IMR-90 (cell line): ENCODE results near the gene LGI2. TPM values are rescaled to one million over a fixed set of nuclear protein-coding genes. Genes with fewer than 3 reads are reported as not detected.

Experiments
- ATAC-seq: fragments of 200-7000 bp; cut with Tn5 transposase; 2 replicates; pipeline ENCODE4 v1.9.1; 2020; ENCODE audit warnings: low read depth, mild to moderate bottlenecking, moderate library complexity
- BruUV-seq: library from RNA; stranded (reverse); fragments of 400-500 nt; replicated peaks from 2 replicates; lab custom pipeline; 2021; lab: Mats Ljungman, UMichigan
- CTCF ChIA-PET: fragments of 300-600 bp; formaldehyde crosslinking; extraction: SDS; loops from one replicate; lab custom pipeline; 2021; ENCODE audit warnings: antibody characterized with exemption; lab: Yijun Ruan, JAX
- POLR2A ChIA-PET: fragments of 300-600 bp; sonication (Branson Sonifier 250); formaldehyde crosslinking; loops from one replicate; lab custom pipeline; 2022; ENCODE audit warnings: antibody characterized with exemption; ENCODE audit not compliant: unreplicated experiment; lab: Charles Lee
- DNase-seq: peaks from one replicate; pipeline ENCODE4 v3.0.0; 2013
- H2AFZ ChIP-seq: replicated peaks from 2 replicates; pipeline ENCODE3; 2013; ENCODE audit warnings: low read length, mild to moderate bottlenecking; ENCODE audit not compliant: poor library complexity
- H2AK5ac ChIP-seq: 2 replicates; pipeline ENCODE4 v1.6.1; 2013; ENCODE audit warnings: low read depth, low read length, inconsistent platforms
- H2AK9ac ChIP-seq: replicated peaks from 2 replicates; pipeline ENCODE3; 2013; ENCODE audit warnings: mild to moderate bottlenecking, low read depth, low read length, moderate library complexity; ENCODE audit not compliant: poor library complexity
- H2BK120ac ChIP-seq: 2 replicates; pipeline ENCODE4 v1.6.1; 2013; ENCODE audit warnings: low read depth, low read length, inconsistent platforms
- H2BK15ac ChIP-seq: 3 replicates; pipeline ENCODE4 v1.6.1; 2013; ENCODE audit warnings: low read depth, low read length, inconsistent platforms
- H2BK20ac ChIP-seq: 2 replicates; pipeline ENCODE4 v1.6.1; 2013; ENCODE audit warnings: low read depth, mild to moderate bottlenecking, inconsistent platforms, low read length, moderate library complexity
- H2BK5ac ChIP-seq: 2 replicates; pipeline ENCODE4 v1.6.1; 2013; ENCODE audit warnings: mild to moderate bottlenecking, low read depth, low read length, inconsistent platforms; ENCODE audit not compliant: poor library complexity, severe bottlenecking
- H3K14ac ChIP-seq: replicated peaks from 2 replicates; pipeline ENCODE4 v1.6.1; 2013; ENCODE audit warnings: low read depth, low read length, inconsistent platforms
- H3K18ac ChIP-seq: 2 replicates; pipeline ENCODE4 v1.6.1; 2013; ENCODE audit warnings: low read depth, low read length, control low read depth
- H3K23ac ChIP-seq: 2 replicates; pipeline ENCODE4 v1.6.1; 2013; ENCODE audit warnings: low read depth, low read length, inconsistent platforms
- H3K27ac ChIP-seq: 2 replicates; pipeline ENCODE4 v1.5.1; 2013; ENCODE audit warnings: mild to moderate bottlenecking, control low read depth, low read length; ENCODE audit not compliant: insufficient read depth
- H3K27me3 ChIP-seq: 2 replicates; pipeline ENCODE4 v1.6.1; 2013; ENCODE audit warnings: low read length; ENCODE audit not compliant: control insufficient read depth, insufficient read depth
- H3K36me3 ChIP-seq: 2 replicates; pipeline ENCODE4 v1.6.1; 2013; ENCODE audit warnings: low read length, mixed read lengths; ENCODE audit not compliant: control insufficient read depth, insufficient read depth
- H3K4ac ChIP-seq: 2 replicates; pipeline ENCODE4 v1.6.1; 2013; ENCODE audit warnings: low read depth, low read length, inconsistent platforms
- H3K4me1 ChIP-seq: 2 replicates; pipeline ENCODE4 v1.6.1; 2013; ENCODE audit warnings: low read length, mixed read lengths; ENCODE audit not compliant: control insufficient read depth, insufficient read depth
- H3K4me2 ChIP-seq: 2 replicates; pipeline ENCODE4 v1.6.1; 2013; ENCODE audit warnings: low read depth, mild to moderate bottlenecking, control low read depth, low read length, moderate library complexity
- H3K4me3 ChIP-seq: 2 replicates; pipeline ENCODE4 v1.5.1; 2013; ENCODE audit warnings: low read depth, mild to moderate bottlenecking, control low read depth, low read length, moderate library complexity; ENCODE audit not compliant: insufficient read depth
- H3K56ac ChIP-seq: 2 replicates; pipeline ENCODE4 v1.6.1; 2013; ENCODE audit warnings: low read length, inconsistent platforms; ENCODE audit not compliant: insufficient read depth; ENCODE audit errors: extremely low read depth
- H3K79me1 ChIP-seq, 2 experiments: 2 replicates each; pipeline ENCODE4 v1.6.1; 2013; ENCODE audit warnings: low read length in 2 of 2, inconsistent platforms in 1 of 2, low read depth in 1 of 2
- H3K9ac ChIP-seq: 2 replicates; pipeline ENCODE4 v1.6.1; 2013; ENCODE audit warnings: low read depth, low read length, control low read depth
- H3K9me1 ChIP-seq: 2 replicates; pipeline ENCODE4 v1.6.1; 2013; ENCODE audit warnings: low read length, inconsistent platforms; ENCODE audit not compliant: insufficient read depth
- H3K9me3 ChIP-seq: 2 replicates; pipeline ENCODE4 v1.6.1; 2013; ENCODE audit warnings: low read length; ENCODE audit not compliant: control insufficient read depth, insufficient read depth
- H4K20me1 ChIP-seq: 2 replicates; pipeline ENCODE4 v1.6.1; 2013; ENCODE audit warnings: low read length, inconsistent platforms; ENCODE audit not compliant: insufficient read depth
- H4K5ac ChIP-seq: 2 replicates; pipeline ENCODE4 v1.6.1; 2013; ENCODE audit warnings: mild to moderate bottlenecking, low read depth, low read length, control low read depth
- H4K8ac ChIP-seq, 2 experiments: 2 replicates each; pipeline ENCODE4 v1.6.1; 2013; ENCODE audit warnings: low read depth in 2 of 2, low read length in 2 of 2, control low read depth in 1 of 2, inconsistent platforms in 1 of 2
- H4K91ac ChIP-seq: 2 replicates; pipeline ENCODE4 v1.6.1; 2013; ENCODE audit warnings: low read depth, low read length, inconsistent platforms; ENCODE audit not compliant: insufficient read depth
- BHLHE40 ChIP-seq: fragments of 150-350 bp; IDR thresholded peaks from 2 replicates; pipeline ENCODE4 v1.6.1; 2016; ENCODE audit warnings: mild to moderate bottlenecking, low read depth, low read length
- CEBPB ChIP-seq: IDR thresholded peaks from 2 replicates; pipeline ENCODE4 v1.6.1; 2012; ENCODE audit warnings: low read depth, low read length, improper control_type of control experiment
- CHD1 ChIP-seq: IDR thresholded peaks from 2 replicates; pipeline ENCODE4 v1.6.1; 2012; ENCODE audit warnings: low read depth, low read length, improper control_type of control experiment
- FOS ChIP-seq: fragments of 150-350 bp; IDR thresholded peaks from 2 replicates; pipeline ENCODE4 v1.6.1; 2016; ENCODE audit warnings: low read depth, low read length
- MAFK ChIP-seq: IDR thresholded peaks from 2 replicates; pipeline ENCODE4 v1.6.1; 2012; ENCODE audit warnings: low read depth, low read length, improper control_type of control experiment
- MAZ ChIP-seq: IDR thresholded peaks from 2 replicates; pipeline ENCODE4 v1.6.1; 2012; ENCODE audit warnings: low read depth, mild to moderate bottlenecking, low read length, improper control_type of control experiment, moderate library complexity, borderline replicate concordance
- MXI1 ChIP-seq: IDR thresholded peaks from 2 replicates; pipeline ENCODE4 v1.6.1; 2012; ENCODE audit warnings: low read depth, mild to moderate bottlenecking, low read length, moderate library complexity, borderline replicate concordance
- NFE2L2 ChIP-seq: fragments of 150-350 bp; IDR thresholded peaks from 2 replicates; pipeline ENCODE4 v1.6.1; 2016; ENCODE audit warnings: low read depth, mild to moderate bottlenecking, low read length
- POLR2A ChIP-seq: IDR thresholded peaks from 2 replicates; pipeline ENCODE4 v1.6.1; 2012; ENCODE audit warnings: mild to moderate bottlenecking, low read depth, low read length
- RAD21 ChIP-seq: IDR thresholded peaks from 2 replicates; pipeline ENCODE4 v1.6.1; 2012; ENCODE audit warnings: low read length, improper control_type of control experiment
- RCOR1 ChIP-seq: IDR thresholded peaks from 2 replicates; pipeline ENCODE4 v1.6.1; 2012; ENCODE audit warnings: mild to moderate bottlenecking, low read length, improper control_type of control experiment; ENCODE audit not compliant: insufficient replicate concordance
- RFX5 ChIP-seq: IDR thresholded peaks from 2 replicates; pipeline ENCODE4 v1.8.0; 2012; ENCODE audit warnings: low read depth, mild to moderate bottlenecking, low read length, moderate library complexity
- SMC3 ChIP-seq: fragments of 150-350 bp; IDR thresholded peaks from 2 replicates; pipeline ENCODE4 v1.6.1; 2016; ENCODE audit warnings: low read depth, mild to moderate bottlenecking, antibody characterized with exemption, low read length, moderate library complexity
- WGBS, 2 experiments: methylation state at CpG; one replicate each; pipeline versions ENCODE4 v1.1.5 to v1.1.7; 2013; ENCODE audit warnings: missing lambda C conversion rate in 2 of 2; ENCODE audit not compliant: insufficient read length in 1 of 2; ENCODE audit errors: extremely low coverage in 2 of 2; 5-methylcytosine and 5-hydroxymethylcytosine counted together
- dilution Hi-C: fragments of 300-500 bp; cut with HindIII; formaldehyde crosslinking; loops from one replicate; pipeline ENCODE4 v1.14.3; 2018; ENCODE audit warnings: low sequenced_read_pairs; ENCODE audit not compliant: unreplicated experiment
- in situ Hi-C: fragments of 300-500 bp; cut with MboI; formaldehyde crosslinking; loops from 3 replicates; pipeline ENCODE4 v1.14.3; 2019; ENCODE audit warnings: low sequenced_read_pairs, inconsistent platforms, mixed read lengths
- intact Hi-C: fragments of 100-400 bp; cut with micrococcal nuclease; formaldehyde crosslinking; loops from 2 replicates; pipeline ENCODE4 v1.10.0; 2022
- polyA plus RNA-seq, 3 experiments: library from polyadenylated mRNA; depleted of rRNA; stranded (reverse); fragments of >200 nt; gene quantifications; 2 replicates each; pipeline ENCODE4 v1.2.3, GENCODE V29; 2012; ENCODE audit warnings: low replicate concordance in 1 of 3
- total RNA-seq: library from RNA; depleted of rRNA; stranded (reverse); fragments of >200 nt; gene quantifications from 2 replicates; pipeline ENCODE4 v1.2.3, GENCODE V29; 2012
- TF ChIP-seq, protein P1 (sequence below): fragments of 150-350 bp; IDR thresholded peaks from 2 replicates; pipeline ENCODE4 v1.6.1; 2017; ENCODE audit warnings: mild to moderate bottlenecking, antibody characterized with exemption, low read length, low read depth
- TF ChIP-seq, protein P2 (sequence below): fragments of 150-350 bp; IDR thresholded peaks from 2 replicates; pipeline ENCODE4 v1.6.1; 2016; ENCODE audit warnings: low read depth, mild to moderate bottlenecking, low read length, moderate library complexity, borderline replicate concordance
- TF ChIP-seq, protein P3 (sequence below): conservative IDR thresholded peaks from 2 replicates; pipeline ENCODE4 v1.5.1; 2012; ENCODE audit warnings: mild to moderate bottlenecking, low read depth, low read length, improper control_type of control experiment

The LGI2 gene
- total and polyA plus RNA-seq, 2 of the 4 experiments (the other 2 are of a cell fraction) = not detected

- no peaks in the 10 kb centered on the region for H3K4me1 ChIP-seq
- POLR2A ChIA-PET = no interaction called here
- H3K9me3 ChIP-seq = no peaks in the 10 kb centered on the region
- no peak overlapping the region for H4K5ac ChIP-seq
- H2AK5ac ChIP-seq = no peak overlapping the region
- BruUV-seq = no TSS peak
- no peak overlapping the region for H3K14ac ChIP-seq
- H2BK15ac ChIP-seq = no peak overlapping the region
- dilution Hi-C loops (no loop called here), intact Hi-C loops (no loop called here), in situ Hi-C loops (no loop called here)
- no peaks in the 10 kb centered on the region for H3K9me1 ChIP-seq
- no peaks in the 10 kb centered on the region for H3K79me1 ChIP-seq
- peaks cover 11% of the 10 kb centered on the region for H3K27me3 ChIP-seq
- CTCF ChIA-PET = no interaction called here
- no peak overlapping the region for H3K9ac ChIP-seq
- H2AK9ac ChIP-seq = no peak overlapping the region
- no peak overlapping the region for H3K23ac ChIP-seq
- WGBS, 2 experiments = 40% methylated on average over 1 of the region's 4 CpGs; no CpG with 5 or more reads in 1 of the 2 experiments
- H2AFZ ChIP-seq = no peak overlapping the region
- H3K18ac ChIP-seq = no peak overlapping the region
- TF ChIP-seq CEBPB (no peak), POLR2A (no peak), BHLHE40 (no peak), SMC3 (no peak), RFX5 (no peak), RAD21 (no peak), MAZ (no peak), MAFK (no peak), MXI1 (no peak), FOS (no peak), CHD1 (no peak), NFE2L2 (no peak), RCOR1 (no peak)
- TF ChIP-seq, protein P1, sequence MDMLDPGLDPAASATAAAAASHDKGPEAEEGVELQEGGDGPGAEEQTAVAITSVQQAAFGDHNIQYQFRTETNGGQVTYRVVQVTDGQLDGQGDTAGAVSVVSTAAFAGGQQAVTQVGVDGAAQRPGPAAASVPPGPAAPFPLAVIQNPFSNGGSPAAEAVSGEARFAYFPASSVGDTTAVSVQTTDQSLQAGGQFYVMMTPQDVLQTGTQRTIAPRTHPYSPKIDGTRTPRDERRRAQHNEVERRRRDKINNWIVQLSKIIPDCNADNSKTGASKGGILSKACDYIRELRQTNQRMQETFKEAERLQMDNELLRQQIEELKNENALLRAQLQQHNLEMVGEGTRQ = no peak
- TF ChIP-seq, protein P2, sequence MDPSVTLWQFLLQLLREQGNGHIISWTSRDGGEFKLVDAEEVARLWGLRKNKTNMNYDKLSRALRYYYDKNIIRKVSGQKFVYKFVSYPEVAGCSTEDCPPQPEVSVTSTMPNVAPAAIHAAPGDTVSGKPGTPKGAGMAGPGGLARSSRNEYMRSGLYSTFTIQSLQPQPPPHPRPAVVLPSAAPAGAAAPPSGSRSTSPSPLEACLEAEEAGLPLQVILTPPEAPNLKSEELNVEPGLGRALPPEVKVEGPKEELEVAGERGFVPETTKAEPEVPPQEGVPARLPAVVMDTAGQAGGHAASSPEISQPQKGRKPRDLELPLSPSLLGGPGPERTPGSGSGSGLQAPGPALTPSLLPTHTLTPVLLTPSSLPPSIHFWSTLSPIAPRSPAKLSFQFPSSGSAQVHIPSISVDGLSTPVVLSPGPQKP = no peak
- TF ChIP-seq, protein P3, sequence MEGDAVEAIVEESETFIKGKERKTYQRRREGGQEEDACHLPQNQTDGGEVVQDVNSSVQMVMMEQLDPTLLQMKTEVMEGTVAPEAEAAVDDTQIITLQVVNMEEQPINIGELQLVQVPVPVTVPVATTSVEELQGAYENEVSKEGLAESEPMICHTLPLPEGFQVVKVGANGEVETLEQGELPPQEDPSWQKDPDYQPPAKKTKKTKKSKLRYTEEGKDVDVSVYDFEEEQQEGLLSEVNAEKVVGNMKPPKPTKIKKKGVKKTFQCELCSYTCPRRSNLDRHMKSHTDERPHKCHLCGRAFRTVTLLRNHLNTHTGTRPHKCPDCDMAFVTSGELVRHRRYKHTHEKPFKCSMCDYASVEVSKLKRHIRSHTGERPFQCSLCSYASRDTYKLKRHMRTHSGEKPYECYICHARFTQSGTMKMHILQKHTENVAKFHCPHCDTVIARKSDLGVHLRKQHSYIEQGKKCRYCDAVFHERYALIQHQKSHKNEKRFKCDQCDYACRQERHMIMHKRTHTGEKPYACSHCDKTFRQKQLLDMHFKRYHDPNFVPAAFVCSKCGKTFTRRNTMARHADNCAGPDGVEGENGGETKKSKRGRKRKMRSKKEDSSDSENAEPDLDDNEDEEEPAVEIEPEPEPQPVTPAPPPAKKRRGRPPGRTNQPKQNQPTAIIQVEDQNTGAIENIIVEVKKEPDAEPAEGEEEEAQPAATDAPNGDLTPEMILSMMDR = no peak
- no peak overlapping the region for H3K27ac ChIP-seq
- H2BK20ac ChIP-seq = no peak overlapping the region
- H2BK120ac ChIP-seq = no peak overlapping the region
- no peak overlapping the region for H3K4me2 ChIP-seq
- H2BK5ac ChIP-seq = no peak overlapping the region
- DNase-seq (no peak), ATAC-seq (no peak)
- no peak overlapping the region for H4K91ac ChIP-seq
- H3K4ac ChIP-seq = no peak overlapping the region
- H3K36me3 ChIP-seq = no peaks in the 10 kb centered on the region
- H4K8ac ChIP-seq = no peak overlapping the region
- H3K56ac ChIP-seq = no peak overlapping the region
- H4K20me1 ChIP-seq = no peaks in the 10 kb centered on the region
- no peak overlapping the region for H3K4me3 ChIP-seq
Measured at GRCh38 chr4:25061602-25062001, 30.9 kb upstream of the LGI2 start.
